WTC11 (cell line): ENCODE measurements around the gene SLC35F1.

Experiments used
- ATF3 ChIP-seq: sonication (generic); formaldehyde crosslinking; conservative IDR thresholded peaks from 2 replicates; pipeline ENCODE4 v1.8.1; 2022; ENCODE audit warnings: mild to moderate bottlenecking, missing genetic modification reagents
- CTCF ChIP-seq: fragments of 200-600 bp; IDR thresholded peaks from 2 replicates; pipeline ENCODE4 v1.8.0; 2022; ENCODE audit warnings: antibody characterized with exemption
- E2F4 ChIP-seq: sonication (generic); formaldehyde crosslinking; IDR thresholded peaks from 2 replicates; pipeline ENCODE4 v1.8.1; 2022; ENCODE audit warnings: low read depth, mild to moderate bottlenecking, moderate library complexity, missing genetic modification reagents, borderline replicate concordance
- FOXP4 ChIP-seq: sonication (generic); formaldehyde crosslinking; IDR thresholded peaks from 2 replicates; pipeline ENCODE4 v1.8.0; 2022; ENCODE audit warnings: mild to moderate bottlenecking, missing genetic modification reagents
- MAX ChIP-seq: sonication (generic); formaldehyde crosslinking; IDR thresholded peaks from 2 replicates; pipeline ENCODE4 v1.8.0; 2022; ENCODE audit warnings: mild to moderate bottlenecking, missing genetic modification reagents
- NR1H2 ChIP-seq: sonication (generic); formaldehyde crosslinking; IDR thresholded peaks from 2 replicates; pipeline ENCODE4 v1.9.0; 2021; ENCODE audit warnings: mild to moderate bottlenecking, moderate library complexity, missing genetic modification reagents
- PRRX2 ChIP-seq: fragments of 250-450 bp; sonication (Bioruptor Pico); IDR thresholded peaks from 2 replicates; pipeline ENCODE4 v1.8.0; 2021; ENCODE audit warnings: mild to moderate bottlenecking
- SP1 ChIP-seq: sonication (generic); formaldehyde crosslinking; conservative IDR thresholded peaks from 2 replicates; pipeline ENCODE4 v1.8.1; 2022; ENCODE audit warnings: missing genetic modification reagents
- TCF7 ChIP-seq: sonication (generic); formaldehyde crosslinking; IDR thresholded peaks from 2 replicates; pipeline ENCODE4 v1.8.0; 2022; ENCODE audit warnings: mild to moderate bottlenecking, low read depth, missing genetic modification reagents, moderate library complexity
- USF1 ChIP-seq: sonication (generic); formaldehyde crosslinking; IDR thresholded peaks from 2 replicates; pipeline ENCODE4 v1.8.0; 2022; ENCODE audit warnings: mild to moderate bottlenecking, missing genetic modification reagents

GRCh38 chr6:118085665-118086064 lies 178.6 kb downstream of the SLC35F1 start:
- TF ChIP-seq MAX (CRISPR knock-in tag) (no peak), CTCF (no peak), SP1 (CRISPR knock-in tag) (no peak), USF1 (no peak), ATF3 (CRISPR knock-in tag) (no peak), NR1H2 (no peak), E2F4 (no peak), TCF7 (CRISPR knock-in tag) (no peak), FOXP4 (CRISPR knock-in tag) (no peak), PRRX2 (no peak)
